ENCODE data around the gene TNPO3. TPM values are rescaled to one million over a fixed set of nuclear protein-coding genes. Genes with fewer than 3 reads are reported as not detected.
"Not testable (repeated sequence)": the region's sequence is repeated elsewhere in the genome, so short reads cannot be mapped to it uniquely, and the experiment has no call there.

Gene TNPO3
- total RNA-seq, 2 experiments from 2014 or later = 57.7 to 60.5 TPM

- Mint-ChIP-seq H3K9me3 (ENCODE audit: low read depth) (no peaks in the 10 kb centered on the region), H3K4me3 (no peak overlapping the region), H3K4me1 (peaks cover 70% of the 10 kb centered on the region), H3K36me3 (ENCODE audit: low read depth) (peaks cover 26% of the 10 kb centered on the region), H3K27me3 (no peaks in the 10 kb centered on the region), H3K27ac (no peak overlapping the region)
- CTCF ChIA-PET = interaction anchor here (0.7 to 1.0 kb wide), 3 partner anchors 10 to 47 kb away, joined by 3 to 4 read pairs (median 4); no protein-coding TSS in a partner anchor
- ATAC-seq (no peak), DNase-seq (no peak)
- POLR2A ChIA-PET = interaction anchor here (0.6 kb wide), 1 partner anchor 308 kb away, joined by 4 read pairs; no protein-coding TSS in a partner anchor
- intact Hi-C loops (cut with DNase I, micrococcal nuclease) = no loop called here
Observed at GRCh38 chr7:129043012-129043411, 11.9 kb downstream of the TNPO3 start.

- Mint-ChIP-seq H3K4me1 (peaks cover 62% of the 10 kb centered on the region), H3K27ac (peak overlapping the region; percentile 21)
Observed at GRCh38 chr7:129041142-129042085, 13.5 kb downstream of the TNPO3 start.

GRCh38 chr7:129038468-129038867 lies 16.4 kb downstream of the TNPO3 start:
- H3K9me3 Mint-ChIP-seq (ENCODE audit: low read depth); H3K4me3 Mint-ChIP-seq; POLR2A ChIA-PET; ATAC-seq; H3K27ac Mint-ChIP-seq; DNase-seq; intact Hi-C loops (cut with DNase I, micrococcal nuclease); CTCF ChIA-PET; H3K27me3 Mint-ChIP-seq: not testable (repeated sequence)
- peaks cover 38% of the 10 kb centered on the region for H3K4me1 Mint-ChIP-seq
- H3K36me3 Mint-ChIP-seq (ENCODE audit: low read depth) = peaks cover 51% of the 10 kb centered on the region

More at GRCh38 chr7:129041142-129042085, 13.5 kb downstream of the TNPO3 start:
- Mint-ChIP-seq H3K27me3 (no peaks in the 10 kb centered on the region), H3K4me3 (no peak overlapping the region), H3K9me3 (ENCODE audit: low read depth) (no peaks in the 10 kb centered on the region), H3K36me3 (ENCODE audit: low read depth) (peaks cover 38% of the 10 kb centered on the region)
- POLR2A ChIA-PET = no interaction called here
- CTCF ChIA-PET = interaction anchor here (0.7 to 0.8 kb wide), 2 partner anchors 39 to 49 kb away, joined by 3 read pairs; no protein-coding TSS in a partner anchor
- DNase-seq = peak; percentile 35
- peak; percentile 83 for ATAC-seq
- intact Hi-C loops (cut with DNase I, micrococcal nuclease) = no loop called here

- no peak overlapping the region for H3K27ac Mint-ChIP-seq
- H3K27me3 Mint-ChIP-seq = no peaks in the 10 kb centered on the region
- intact Hi-C loops (cut with DNase I, micrococcal nuclease) = no loop called here
- ChIA-PET POLR2A (no interaction called here), CTCF (no interaction called here)
- H3K4me1 Mint-ChIP-seq = peaks cover 33% of the 10 kb centered on the region
- no peak for DNase-seq
- no peak for ATAC-seq
- H3K36me3 Mint-ChIP-seq (ENCODE audit: low read depth) = peaks cover 57% of the 10 kb centered on the region
- H3K4me3 Mint-ChIP-seq = no peak overlapping the region
- H3K9me3 Mint-ChIP-seq (ENCODE audit: low read depth) = no peaks in the 10 kb centered on the region
Observed at GRCh38 chr7:129037585-129037984, 17.3 kb downstream of the TNPO3 start.

GRCh38 chr7:129032017-129032416 lies 22.9 kb downstream of the TNPO3 start:
- peaks cover 65% of the 10 kb centered on the region for H3K36me3 Mint-ChIP-seq (ENCODE audit: low read depth)
- no peaks in the 10 kb centered on the region for H3K9me3 Mint-ChIP-seq (ENCODE audit: low read depth)
- no peak overlapping the region for H3K27ac Mint-ChIP-seq
- ChIA-PET POLR2A (no interaction called here), CTCF (interaction anchor here (0.8 to 1.2 kb wide), 2 partner anchors 8 to 11 kb away, joined by 4 read pairs; no protein-coding TSS in a partner anchor)
- ATAC-seq (no peak), DNase-seq (no peak)
- no peak overlapping the region for H3K4me3 Mint-ChIP-seq
- intact Hi-C loops (cut with DNase I, micrococcal nuclease) = no loop called here
- H3K27me3 Mint-ChIP-seq = no peaks in the 10 kb centered on the region
- peaks cover 41% of the 10 kb centered on the region for H3K4me1 Mint-ChIP-seq

- Mint-ChIP-seq H3K4me1 (peaks cover 39% of the 10 kb centered on the region), H3K9me3 (ENCODE audit: low read depth) (no peaks in the 10 kb centered on the region), H3K36me3 (ENCODE audit: low read depth) (peaks cover 55% of the 10 kb centered on the region), H3K4me3 (no peak overlapping the region), H3K27ac (no peak overlapping the region), H3K27me3 (no peaks in the 10 kb centered on the region)
- ATAC-seq (no peak), DNase-seq (no peak)
- ChIA-PET POLR2A (no interaction called here), CTCF (interaction anchor here (1.2 kb wide), 1 partner anchor 12 kb away, joined by 3 read pairs; no protein-coding TSS in a partner anchor)
- intact Hi-C loops (cut with DNase I, micrococcal nuclease) = no loop called here
Observed at GRCh38 chr7:129030440-129030839, 24.5 kb downstream of the TNPO3 start.

- ATAC-seq (no peak), DNase-seq (no peak)
- CTCF ChIA-PET = interaction anchor here (0.5 to 0.7 kb wide), 3 partner anchors 32 to 262 kb away, joined by 3 to 5 read pairs (median 3); no protein-coding TSS in a partner anchor
- Mint-ChIP-seq H3K4me3 (no peak overlapping the region), H3K36me3 (ENCODE audit: low read depth) (peaks cover 18% of the 10 kb centered on the region), H3K27me3 (no peaks in the 10 kb centered on the region), H3K9me3 (ENCODE audit: low read depth) (no peaks in the 10 kb centered on the region), H3K27ac (no peak overlapping the region), H3K4me1 (peaks cover 42% of the 10 kb centered on the region)
- intact Hi-C loops (cut with DNase I, micrococcal nuclease) = no loop called here
- POLR2A ChIA-PET = no interaction called here
Observed at GRCh38 chr7:129024125-129024524, 30.8 kb downstream of the TNPO3 start.

- H3K4me3 Mint-ChIP-seq = no peak overlapping the region
- CTCF ChIA-PET = interaction anchor here (0.7 to 1.1 kb wide), 3 partner anchors 11 to 348 kb away, joined by 3 to 4 read pairs (median 4); no protein-coding TSS in a partner anchor
- H3K27ac Mint-ChIP-seq = no peak overlapping the region
- DNase-seq = no peak
- H3K4me1 Mint-ChIP-seq = peaks cover 41% of the 10 kb centered on the region
- no peaks in the 10 kb centered on the region for H3K27me3 Mint-ChIP-seq
- peaks cover 15% of the 10 kb centered on the region for H3K36me3 Mint-ChIP-seq (ENCODE audit: low read depth)
- H3K9me3 Mint-ChIP-seq (ENCODE audit: low read depth) = no peaks in the 10 kb centered on the region
- POLR2A ChIA-PET = no interaction called here
- no peak for ATAC-seq
- intact Hi-C loops (cut with DNase I, micrococcal nuclease) = no loop called here
Observed at GRCh38 chr7:129021656-129022055, 33.3 kb downstream of the TNPO3 start.

GRCh38 chr7:129017933-129018538 lies 36.9 kb downstream of the TNPO3 start:
- intact Hi-C loops (cut with DNase I, micrococcal nuclease) = no loop called here
- H3K36me3 Mint-ChIP-seq (ENCODE audit: low read depth) = peaks cover 37% of the 10 kb centered on the region
- ATAC-seq (no peak), DNase-seq (no peak)
- no peaks in the 10 kb centered on the region for H3K27me3 Mint-ChIP-seq
- H3K4me1 Mint-ChIP-seq = peaks cover 34% of the 10 kb centered on the region
- no peaks in the 10 kb centered on the region for H3K9me3 Mint-ChIP-seq (ENCODE audit: low read depth)
- CTCF ChIA-PET = interaction anchor here (1.0 to 2.8 kb wide), 3 partner anchors 9 to 65 kb away, joined by 3 to 9 read pairs (median 5); no protein-coding TSS in a partner anchor
- H3K27ac Mint-ChIP-seq = no peak overlapping the region
- POLR2A ChIA-PET = no interaction called here
- no peak overlapping the region for H3K4me3 Mint-ChIP-seq

GRCh38 chr7:129017264-129017663 lies 37.6 kb downstream of the TNPO3 start:
- ChIA-PET CTCF (interaction anchor here (1.0 to 2.8 kb wide), 2 partner anchors 11 to 74 kb away, joined by 3 to 9 read pairs; no protein-coding TSS in a partner anchor), POLR2A (interaction anchor here (0.6 kb wide), 1 partner anchor 150 kb away, joined by 3 read pairs; no protein-coding TSS in a partner anchor)
- Mint-ChIP-seq H3K27me3 (no peaks in the 10 kb centered on the region), H3K4me3 (no peak overlapping the region), H3K36me3 (ENCODE audit: low read depth) (peaks cover 41% of the 10 kb centered on the region), H3K27ac (no peak overlapping the region), H3K9me3 (ENCODE audit: low read depth) (no peaks in the 10 kb centered on the region), H3K4me1 (peaks cover 30% of the 10 kb centered on the region)
- DNase-seq (no peak), ATAC-seq (no peak)
- intact Hi-C loops (cut with DNase I, micrococcal nuclease) = no loop called here

GRCh38 chr7:129014501-129015101 lies 40.3 kb downstream of the TNPO3 start:
- H3K27ac Mint-ChIP-seq = no peak overlapping the region
- ChIA-PET CTCF (interaction anchor here (1.4 kb wide), 1 partner anchor 28 kb away, joined by 3 read pairs; no protein-coding TSS in a partner anchor), POLR2A (no interaction called here)
- DNase-seq (no peak), ATAC-seq (no peak)
- peaks cover 31% of the 10 kb centered on the region for H3K4me1 Mint-ChIP-seq
- H3K4me3 Mint-ChIP-seq = no peak overlapping the region
- H3K9me3 Mint-ChIP-seq (ENCODE audit: low read depth) = no peaks in the 10 kb centered on the region
- peaks cover 47% of the 10 kb centered on the region for H3K36me3 Mint-ChIP-seq (ENCODE audit: low read depth)
- H3K27me3 Mint-ChIP-seq = no peaks in the 10 kb centered on the region
- intact Hi-C loops (cut with DNase I, micrococcal nuclease) = no loop called here

All from activated CD4-positive, alpha-beta T cell treated with anti-CD3 and anti-CD28 coated beads for 36 hours (primary cell).